DOHH2 (cell line): Measurements from ENCODE around the gene SLC25A51.

Source experiments
- H3F3A ChIP-seq: fragments of 200-600 bp; sonication (generic), shearing (Covaris generic); 2 replicates; pipeline ENCODE4 v1.6.0; 2016; ENCODE audit warnings: antibody characterized with exemption, mild to moderate bottlenecking; ENCODE audit not compliant: control insufficient read depth, insufficient read depth
- H3K27ac ChIP-seq: fragments of 200-600 bp; sonication (generic); 2 replicates; pipeline ENCODE4 v1.5.1; 2014; ENCODE audit warnings: low read depth, mild to moderate bottlenecking, low read length, moderate library complexity
- H3K27me3 ChIP-seq: fragments of 200-600 bp; sonication (generic); 2 replicates; pipeline ENCODE4 v1.6.1; 2014; ENCODE audit warnings: mild to moderate bottlenecking, low read length, mixed read lengths; ENCODE audit not compliant: control insufficient read depth
- H3K36me3 ChIP-seq: fragments of 200-600 bp; sonication (generic); 2 replicates; pipeline ENCODE4 v1.6.1; 2014; ENCODE audit warnings: mild to moderate bottlenecking, low read length, moderate library complexity, mixed read lengths; ENCODE audit not compliant: control insufficient read depth
- H3K4me1 ChIP-seq: fragments of 200-600 bp; sonication (generic); 2 replicates; pipeline ENCODE4 v1.6.1; 2014; ENCODE audit warnings: mild to moderate bottlenecking, low read length, mixed read lengths; ENCODE audit not compliant: control insufficient read depth
- H3K4me2 ChIP-seq: fragments of 200-600 bp; sonication (generic); 2 replicates; pipeline ENCODE4 v1.6.0; 2014; ENCODE audit warnings: mild to moderate bottlenecking, low read length, moderate library complexity
- H3K4me3 ChIP-seq: fragments of 200-600 bp; sonication (generic); 2 replicates; pipeline ENCODE4 v1.5.1; 2014; ENCODE audit warnings: mild to moderate bottlenecking, low read length, mixed read lengths
- H3K79me2 ChIP-seq: fragments of 200-600 bp; sonication (generic); 2 replicates; pipeline ENCODE4 v1.6.1; 2014; ENCODE audit warnings: mild to moderate bottlenecking, low read length, mixed read lengths; ENCODE audit not compliant: control insufficient read depth
- H3K9me2 ChIP-seq: fragments of 200-600 bp; sonication (generic); replicated peaks from 2 replicates; pipeline ENCODE4 v1.6.1; 2014; ENCODE audit warnings: mild to moderate bottlenecking, low read length, mixed read lengths; ENCODE audit not compliant: control insufficient read depth
- H3K9me3 ChIP-seq: fragments of 200-600 bp; sonication (generic); 2 replicates; pipeline ENCODE4 v1.6.1; 2014; ENCODE audit warnings: antibody characterized with exemption, low read length, mixed read lengths; ENCODE audit not compliant: control insufficient read depth, insufficient read depth
- H4K20me1 ChIP-seq: fragments of 200-600 bp; sonication (generic); 2 replicates; pipeline ENCODE4 v1.6.0; 2014; ENCODE audit warnings: low read depth, mild to moderate bottlenecking, antibody characterized with exemption, low read length, moderate library complexity; ENCODE audit not compliant: control insufficient read depth, insufficient read depth
- EZH2phosphoT487 ChIP-seq: fragments of 200-600 bp; sonication (generic); IDR thresholded peaks from 2 replicates; pipeline ENCODE4 v1.6.1; 2017; ENCODE audit warnings: borderline replicate concordance, mild to moderate bottlenecking, antibody characterized with exemption, low read length, moderate library complexity, mixed read lengths
- TF ChIP-seq, protein P1 (sequence below): fragments of 200-600 bp; sonication (generic); IDR thresholded peaks from one replicate; pipeline ENCODE4 v1.5.1; 2014; ENCODE audit warnings: antibody characterized with exemption, mild to moderate bottlenecking, low read depth, low read length; ENCODE audit not compliant: poor library complexity, severe bottlenecking

The SLC25A51 gene

GRCh38 chr9:37914701-37915358 lies 10.9 kb upstream of the SLC25A51 start:
- Histone ChIP-seq H3K4me2 (no peak overlapping the region), H3K4me1 (no peaks in the 10 kb centered on the region), H3K9me2 (no peaks in the 10 kb centered on the region), H3K79me2 (no peaks in the 10 kb centered on the region), H3K9me3 (no peaks in the 10 kb centered on the region), H3K36me3 (no peaks in the 10 kb centered on the region), H3F3A (no peaks in the 10 kb centered on the region), H3K4me3 (no peak overlapping the region), H3K27ac (no peak overlapping the region), H4K20me1 (no peaks in the 10 kb centered on the region; the same call in 1 of the 2 replicates), H3K27me3 (no peaks in the 10 kb centered on the region)
- TF ChIP-seq, protein P1, sequence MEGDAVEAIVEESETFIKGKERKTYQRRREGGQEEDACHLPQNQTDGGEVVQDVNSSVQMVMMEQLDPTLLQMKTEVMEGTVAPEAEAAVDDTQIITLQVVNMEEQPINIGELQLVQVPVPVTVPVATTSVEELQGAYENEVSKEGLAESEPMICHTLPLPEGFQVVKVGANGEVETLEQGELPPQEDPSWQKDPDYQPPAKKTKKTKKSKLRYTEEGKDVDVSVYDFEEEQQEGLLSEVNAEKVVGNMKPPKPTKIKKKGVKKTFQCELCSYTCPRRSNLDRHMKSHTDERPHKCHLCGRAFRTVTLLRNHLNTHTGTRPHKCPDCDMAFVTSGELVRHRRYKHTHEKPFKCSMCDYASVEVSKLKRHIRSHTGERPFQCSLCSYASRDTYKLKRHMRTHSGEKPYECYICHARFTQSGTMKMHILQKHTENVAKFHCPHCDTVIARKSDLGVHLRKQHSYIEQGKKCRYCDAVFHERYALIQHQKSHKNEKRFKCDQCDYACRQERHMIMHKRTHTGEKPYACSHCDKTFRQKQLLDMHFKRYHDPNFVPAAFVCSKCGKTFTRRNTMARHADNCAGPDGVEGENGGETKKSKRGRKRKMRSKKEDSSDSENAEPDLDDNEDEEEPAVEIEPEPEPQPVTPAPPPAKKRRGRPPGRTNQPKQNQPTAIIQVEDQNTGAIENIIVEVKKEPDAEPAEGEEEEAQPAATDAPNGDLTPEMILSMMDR, result no peak
- no peak for TF ChIP-seq EZH2phosphoT487

DNA sequence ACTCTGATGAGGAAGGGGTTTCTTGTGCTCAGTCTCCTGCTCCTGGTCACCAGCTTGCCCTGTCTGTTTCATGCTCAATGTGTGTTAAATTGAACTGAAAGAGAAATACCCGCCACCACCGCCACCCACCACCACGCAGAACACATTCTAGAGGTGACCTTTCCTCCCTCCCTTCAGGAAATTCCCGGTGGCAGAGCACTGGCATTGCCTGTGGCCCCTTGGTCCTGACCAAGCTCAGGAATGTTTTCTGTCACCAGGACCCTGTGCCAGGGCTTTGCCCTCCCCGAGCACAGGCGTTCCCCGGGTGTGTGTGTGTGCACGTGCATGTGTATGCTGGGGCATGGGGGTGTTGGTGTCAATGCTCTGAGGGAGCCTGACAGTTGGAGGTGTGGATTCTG lies 10.2 kb upstream of the SLC25A51 start:
- no peaks in the 10 kb centered on the region for H3K36me3 ChIP-seq
- no peaks in the 10 kb centered on the region for H3F3A ChIP-seq
- no peak overlapping the region for H3K4me2 ChIP-seq
- no peaks in the 10 kb centered on the region for H4K20me1 ChIP-seq
- no peak overlapping the region for H3K27ac ChIP-seq
- no peaks in the 10 kb centered on the region for H3K4me1 ChIP-seq
- H3K9me2 ChIP-seq, result no peaks in the 10 kb centered on the region
- no peaks in the 10 kb centered on the region for H3K79me2 ChIP-seq
- H3K9me3 ChIP-seq, result no peaks in the 10 kb centered on the region
- H3K4me3 ChIP-seq, result no peak overlapping the region
- H3K27me3 ChIP-seq, result no peaks in the 10 kb centered on the region
- TF ChIP-seq, protein P1, result no peak
- TF ChIP-seq EZH2phosphoT487, result no peak

GRCh38 chr9:37913480-37914153 lies 9.7 kb upstream of the SLC25A51 start:
- Histone ChIP-seq H4K20me1 (no peaks in the 10 kb centered on the region), H3K9me2 (no peaks in the 10 kb centered on the region), H3K36me3 (no peaks in the 10 kb centered on the region), H3K27me3 (no peaks in the 10 kb centered on the region), H3K4me2 (no peak overlapping the region), H3K27ac (no peak overlapping the region), H3F3A (no peaks in the 10 kb centered on the region), H3K4me3 (no peak overlapping the region), H3K4me1 (no peaks in the 10 kb centered on the region), H3K79me2 (no peaks in the 10 kb centered on the region), H3K9me3 (no peaks in the 10 kb centered on the region)
- TF ChIP-seq, protein P1, result peak; percentile 98
- TF ChIP-seq EZH2phosphoT487, result no peak
